Activated CD4-positive, alpha-beta T cell treated with anti-CD3 and anti-CD28 coated beads, Interleukin-2, amount 50 U/mL, for 4 hours (primary cell): ENCODE results near the gene KCNK1.
"Not testable (repeated sequence)": the region's sequence is repeated elsewhere in the genome, so short reads cannot be mapped to it uniquely, and the experiment has no call there.

Experiments used
- DNase-seq, 2 experiments: peaks; one replicate each; pipeline ENCODE4 v3.0.0-alpha.2; 2020

KCNK1 gene

GRCh38 chr1:233670363-233670762, 56.5 kb downstream of the KCNK1 start:
- not testable (repeated sequence) for DNase-seq

GRCh38 chr1:233671286-233671685, 57.4 kb downstream of the KCNK1 start:
- DNase-seq = no peak

- DNase-seq = no peak
Measured at GRCh38 chr1:233672732-233673131, 58.8 kb downstream of the KCNK1 start.

- no peak for DNase-seq
Measured at GRCh38 chr1:233673261-233673946, 59.5 kb downstream of the KCNK1 start.

GRCh38 chr1:233673947-233674431, 60.1 kb downstream of the KCNK1 start:
- DNase-seq = no peak

- no peak for DNase-seq
Measured at GRCh38 chr1:233675446-233675845, 61.5 kb downstream of the KCNK1 start.

- no peak for DNase-seq
Measured at GRCh38 chr1:233675893-233676292, 62.0 kb downstream of the KCNK1 start.

GRCh38 chr1:233677690-233678354, 63.9 kb downstream of the KCNK1 start:
- no peak for DNase-seq

GRCh38 chr1:233679030-233679429, 65.1 kb downstream of the KCNK1 start:
- no peak for DNase-seq

GRCh38 chr1:233679591-233680373, 65.9 kb downstream of the KCNK1 start:
- DNase-seq = no peak

GRCh38 chr1:233681285-233681684, 67.4 kb downstream of the KCNK1 start:
- no peak for DNase-seq

- not testable (repeated sequence) for DNase-seq
Measured at GRCh38 chr1:233686653-233687052, 72.7 kb downstream of the KCNK1 start.

- DNase-seq = no peak
Measured at GRCh38 chr1:233689017-233689747, 75.3 kb downstream of the KCNK1 start.

GRCh38 chr1:233689748-233690254, 75.9 kb downstream of the KCNK1 start:
- DNase-seq = no peak

- no peak for DNase-seq
Measured at GRCh38 chr1:233695901-233696300, 82.0 kb downstream of the KCNK1 start.

GRCh38 chr1:233700338-233700737, 86.4 kb downstream of the KCNK1 start:
- DNase-seq = no peak

- no peak for DNase-seq
Measured at GRCh38 chr1:233704170-233704897, 90.4 kb downstream of the KCNK1 start.

GRCh38 chr1:233704898-233705723, 91.2 kb downstream of the KCNK1 start:
- DNase-seq = no peak

- DNase-seq = no peak
Measured at GRCh38 chr1:233707153-233707879, 93.4 kb downstream of the KCNK1 start.
